Natural killer cell treated with Interleukin-12 subunit alpha and Interleukin-12 subunit beta and Interleukin-15 and Interleukin-18, amount 100 ng/mL, for 72 hours (primary cell): ENCODE data around the gene MEAK7. TPM values are rescaled to one million over a fixed set of nuclear protein-coding genes. Genes with fewer than 3 reads are reported as not detected.

Source experiments
- ATAC-seq, 2 donors: fragments of 150-1000 bp; cut with Tn5 transposase in 1 of 2; sonication (Bioruptor Pico), chemical (Tn5 transposase) in 1 of 2; 2 replicates each; pipeline ENCODE4 v1.10.0; 2021
- DNase-seq: peaks from one replicate; pipeline ENCODE4 v3.0.0; 2022; ENCODE audit warnings: low spot score
- H3K27ac Mint-ChIP-seq, 2 donors: 1 replicate in 1 of 2; 2 replicates in 1 of 2; pipeline ENCODE4 v1.8.0; 2022; ENCODE audit warnings: mixed read lengths in 2 of 2, mild to moderate bottlenecking in 1 of 2, moderate library complexity in 1 of 2
- H3K27me3 Mint-ChIP-seq, 2 donors: 1 replicate in 1 of 2; 2 replicates in 1 of 2; pipeline ENCODE4 v1.8.0; 2022; ENCODE audit warnings: mixed read lengths in 2 of 2
- H3K36me3 Mint-ChIP-seq: one replicate; pipeline ENCODE4 v1.8.0; 2022; ENCODE audit warnings: mixed read lengths
- H3K4me1 Mint-ChIP-seq, 2 donors: 1 replicate in 1 of 2; 2 replicates in 1 of 2; pipeline ENCODE4 v1.8.0; 2022; ENCODE audit warnings: low read depth in 2 of 2, mixed read lengths in 2 of 2, mild to moderate bottlenecking in 1 of 2
- H3K4me3 Mint-ChIP-seq: one replicate; pipeline ENCODE4 v1.8.0; 2022; ENCODE audit warnings: mixed read lengths
- H3K9me3 Mint-ChIP-seq: 2 replicates; pipeline ENCODE4 v1.8.0; 2022; ENCODE audit warnings: mixed read lengths
- total RNA-seq, 2 donors: library from RNA; stranded (reverse); gene quantifications; one replicate each; pipeline ENCODE4 v1.2.3, GENCODE V29; 2022

MEAK7 gene
- total RNA-seq, 2 donors from 2014 or later = 9.4 to 10.0 TPM

DNA sequence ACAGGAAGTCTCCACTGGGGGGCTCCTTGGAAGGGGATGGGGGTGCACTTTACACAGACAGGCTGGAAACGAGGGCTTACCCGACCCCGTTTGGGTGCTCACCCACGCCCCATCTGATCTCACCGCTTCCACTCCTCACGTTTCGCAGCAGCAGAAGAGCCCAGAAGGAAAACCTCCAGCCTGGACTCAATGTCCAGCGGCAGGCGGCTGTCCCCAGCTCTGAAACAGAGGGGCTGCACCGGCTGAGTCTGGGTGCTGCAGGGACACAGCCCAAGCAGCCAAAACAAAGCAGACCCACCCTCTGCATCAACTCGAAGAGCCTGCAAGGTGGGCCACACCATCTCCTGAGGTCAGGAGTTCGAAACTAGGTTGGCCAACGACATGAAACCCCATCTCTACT, 3.9 kb downstream of the MEAK7 start:
- Mint-ChIP-seq H3K27ac (no peak overlapping the region), H3K36me3 (peaks cover under 1% of the 10 kb centered on the region), H3K9me3 (no peaks in the 10 kb centered on the region), H3K4me3 (no peak overlapping the region), H3K4me1 (peaks cover 9 to 15% of the 10 kb centered on the region in 2 donors), H3K27me3 (no peaks in the 10 kb centered on the region)
- ATAC-seq (no peak), DNase-seq (no peak)

GRCh38 chr16:84499638-84500037, 4.8 kb downstream of the MEAK7 start:
- Mint-ChIP-seq H3K27me3 (no peaks in the 10 kb centered on the region), H3K36me3 (peaks cover 7% of the 10 kb centered on the region), H3K4me1 (peaks cover 3 to 7% of the 10 kb centered on the region in 2 donors), H3K4me3 (no peak overlapping the region), H3K9me3 (no peaks in the 10 kb centered on the region), H3K27ac (no peak overlapping the region)
- no peak for DNase-seq
- ATAC-seq = no peak

DNA sequence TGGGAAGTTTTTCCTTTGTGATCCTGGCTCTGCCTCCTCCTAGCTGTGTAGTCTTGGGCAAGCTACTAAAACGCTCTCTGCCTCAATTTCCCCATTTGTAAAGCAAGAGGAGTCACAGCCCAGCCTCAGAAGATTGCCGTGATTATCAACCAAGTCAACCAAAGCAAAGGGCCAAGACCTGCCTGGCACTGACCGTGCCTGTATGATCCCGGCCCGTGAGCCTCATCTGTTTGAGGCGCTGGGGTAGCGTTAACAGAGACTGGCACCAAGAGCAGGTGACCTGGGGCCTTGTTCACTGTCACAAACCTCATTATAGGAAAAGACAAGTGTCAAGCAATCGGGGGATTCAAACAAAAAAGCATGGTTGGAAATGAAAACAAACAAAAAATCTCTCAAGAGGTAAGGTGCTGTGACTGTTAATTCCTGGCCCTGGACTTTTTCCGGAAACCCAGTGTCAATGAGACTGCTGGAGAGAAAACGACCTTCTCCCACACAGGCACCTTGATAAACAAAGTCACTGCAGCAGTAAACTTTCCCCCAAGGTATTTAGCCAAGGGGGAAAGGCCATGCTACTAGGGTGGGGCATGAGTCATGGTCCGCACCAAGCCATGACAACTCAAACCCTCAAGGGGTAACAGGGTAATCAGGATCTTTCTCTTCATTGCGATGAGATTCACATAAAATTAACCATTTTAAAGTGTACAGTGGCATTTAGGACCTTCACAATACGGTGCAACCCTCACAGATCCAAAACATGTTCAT, 5.4 kb downstream of the MEAK7 start:
- DNase-seq (no peak), ATAC-seq (no peak)
- no peaks in the 10 kb centered on the region for H3K9me3 Mint-ChIP-seq
- no peak overlapping the region for H3K4me3 Mint-ChIP-seq
- H3K27me3 Mint-ChIP-seq = no peaks in the 10 kb centered on the region
- H3K36me3 Mint-ChIP-seq = peaks cover 12% of the 10 kb centered on the region
- H3K27ac Mint-ChIP-seq = no peak overlapping the region
- H3K4me1 Mint-ChIP-seq = peaks cover 0 to 4% of the 10 kb centered on the region in 2 donors

DNA sequence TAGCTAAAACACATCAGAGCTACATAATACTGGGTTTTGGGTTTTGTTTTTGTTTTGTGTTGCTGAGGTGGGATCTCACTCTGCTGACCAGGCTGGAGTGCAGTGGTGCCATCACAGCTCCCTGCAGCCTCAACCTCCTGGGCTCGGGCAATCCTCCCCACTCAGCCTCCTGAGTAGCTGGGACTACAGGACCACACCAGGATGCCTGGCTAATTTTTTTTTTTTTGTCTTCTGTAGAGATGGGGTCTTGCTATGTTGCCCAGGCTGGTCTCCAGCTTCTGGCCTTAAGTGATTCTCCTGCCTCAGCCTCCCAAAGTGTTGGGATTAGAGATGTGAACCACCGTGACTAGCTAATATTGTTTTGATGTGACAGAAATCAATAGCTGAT, 6.2 kb downstream of the MEAK7 start:
- H3K36me3 Mint-ChIP-seq = peaks cover 13% of the 10 kb centered on the region
- no peaks in the 10 kb centered on the region for H3K9me3 Mint-ChIP-seq
- no peaks in the 10 kb centered on the region for H3K27me3 Mint-ChIP-seq
- no peaks in the 10 kb centered on the region for H3K4me1 Mint-ChIP-seq
- H3K4me3 Mint-ChIP-seq = no peak overlapping the region
- H3K27ac Mint-ChIP-seq = no peak overlapping the region
- DNase-seq (no peak), ATAC-seq (no peak)

- DNase-seq = no peak
- H3K4me3 Mint-ChIP-seq = no peak overlapping the region
- ATAC-seq = no peak
- peaks cover 17% of the 10 kb centered on the region for H3K36me3 Mint-ChIP-seq
- no peak overlapping the region for H3K27ac Mint-ChIP-seq
- H3K4me1 Mint-ChIP-seq = no peaks in the 10 kb centered on the region
- no peaks in the 10 kb centered on the region for H3K27me3 Mint-ChIP-seq
- no peaks in the 10 kb centered on the region for H3K9me3 Mint-ChIP-seq
Measured at GRCh38 chr16:84497418-84498222, 6.8 kb downstream of the MEAK7 start.

DNA sequence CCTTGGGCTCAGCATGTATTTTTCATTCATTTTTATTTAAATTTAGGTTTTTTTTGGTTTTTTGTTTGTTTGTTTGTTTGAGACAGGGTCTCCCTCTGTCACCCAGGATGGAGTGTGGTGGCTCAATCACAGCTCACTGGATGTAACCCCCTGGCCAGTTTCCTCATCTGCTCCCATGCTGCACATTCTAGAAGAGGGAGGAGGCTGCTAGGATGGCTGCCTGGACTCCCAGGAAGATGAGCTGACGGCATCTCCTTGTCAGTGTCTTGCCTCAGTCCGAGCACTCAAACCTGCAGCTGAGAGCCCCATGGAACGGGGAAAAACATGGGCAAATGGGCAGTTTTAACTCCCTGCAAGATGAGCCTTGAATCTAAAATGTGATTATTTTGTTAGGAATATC, 7.5 kb downstream of the MEAK7 start:
- H3K27me3 Mint-ChIP-seq = no peaks in the 10 kb centered on the region
- H3K36me3 Mint-ChIP-seq = peaks cover 17% of the 10 kb centered on the region
- DNase-seq (no peak), ATAC-seq (no peak)
- no peak overlapping the region for H3K4me3 Mint-ChIP-seq
- no peak overlapping the region for H3K27ac Mint-ChIP-seq
- H3K4me1 Mint-ChIP-seq = no peaks in the 10 kb centered on the region
- no peaks in the 10 kb centered on the region for H3K9me3 Mint-ChIP-seq

DNA sequence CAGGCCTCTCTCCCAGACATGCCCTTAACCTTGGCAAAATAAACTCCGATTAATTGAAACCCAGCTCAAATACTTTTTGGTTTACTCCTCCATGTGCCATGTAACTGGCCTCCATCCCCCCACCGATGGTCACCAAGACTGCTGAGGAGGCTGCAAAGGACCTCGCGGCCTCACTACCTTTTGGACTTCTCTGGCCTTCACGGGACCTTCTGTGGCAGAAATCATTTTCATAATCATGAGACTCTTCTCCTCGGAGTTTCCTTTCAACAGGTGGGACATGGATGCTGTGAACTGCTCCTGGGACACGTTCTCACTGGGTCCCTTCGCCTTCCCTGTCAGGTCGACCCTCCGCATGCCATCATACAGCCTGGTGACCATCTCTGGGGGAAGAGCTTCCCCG, 9.0 kb downstream of the MEAK7 start:
- H3K4me3 Mint-ChIP-seq = no peak overlapping the region
- no peaks in the 10 kb centered on the region for H3K4me1 Mint-ChIP-seq
- H3K36me3 Mint-ChIP-seq = peaks cover 17% of the 10 kb centered on the region
- H3K27me3 Mint-ChIP-seq = no peaks in the 10 kb centered on the region
- H3K9me3 Mint-ChIP-seq = no peaks in the 10 kb centered on the region
- no peak overlapping the region for H3K27ac Mint-ChIP-seq
- ATAC-seq (no peak), DNase-seq (no peak)

- peaks cover 0 to 3% of the 10 kb centered on the region in 2 donors for H3K4me1 Mint-ChIP-seq
- H3K9me3 Mint-ChIP-seq = no peaks in the 10 kb centered on the region
- DNase-seq (no peak), ATAC-seq (no peak)
- no peak overlapping the region for H3K4me3 Mint-ChIP-seq
- peaks cover 10% of the 10 kb centered on the region for H3K36me3 Mint-ChIP-seq
- no peaks in the 10 kb centered on the region for H3K27me3 Mint-ChIP-seq
- no peak overlapping the region for H3K27ac Mint-ChIP-seq
Measured at GRCh38 chr16:84489131-84489530, 15.3 kb downstream of the MEAK7 start.

DNA sequence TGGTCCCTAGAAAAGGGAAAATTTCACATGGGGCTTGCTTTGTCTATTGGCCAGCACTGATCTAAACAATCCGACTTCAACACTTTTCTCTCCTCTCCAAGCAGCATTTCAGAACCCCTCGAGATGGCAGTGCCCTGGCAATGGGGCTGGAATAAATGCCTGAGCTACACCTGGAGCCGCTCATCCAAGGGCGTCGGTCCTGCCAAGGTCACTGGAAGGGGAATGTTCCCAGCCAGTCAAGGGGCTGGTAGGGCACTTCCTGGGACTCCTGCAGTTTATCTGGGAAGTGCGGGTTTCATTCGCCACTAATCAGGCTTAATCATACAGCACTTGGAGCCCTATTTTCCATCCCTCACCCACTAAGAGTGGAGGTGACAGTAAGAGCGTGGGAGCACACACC, 17.1 kb downstream of the MEAK7 start:
- Mint-ChIP-seq H3K36me3 (peaks cover 5% of the 10 kb centered on the region), H3K4me3 (no peak overlapping the region), H3K9me3 (no peaks in the 10 kb centered on the region), H3K4me1 (peaks cover 0 to 3% of the 10 kb centered on the region in 2 donors), H3K27me3 (no peaks in the 10 kb centered on the region), H3K27ac (no peak overlapping the region)
- DNase-seq = no peak
- ATAC-seq = no peak

DNA sequence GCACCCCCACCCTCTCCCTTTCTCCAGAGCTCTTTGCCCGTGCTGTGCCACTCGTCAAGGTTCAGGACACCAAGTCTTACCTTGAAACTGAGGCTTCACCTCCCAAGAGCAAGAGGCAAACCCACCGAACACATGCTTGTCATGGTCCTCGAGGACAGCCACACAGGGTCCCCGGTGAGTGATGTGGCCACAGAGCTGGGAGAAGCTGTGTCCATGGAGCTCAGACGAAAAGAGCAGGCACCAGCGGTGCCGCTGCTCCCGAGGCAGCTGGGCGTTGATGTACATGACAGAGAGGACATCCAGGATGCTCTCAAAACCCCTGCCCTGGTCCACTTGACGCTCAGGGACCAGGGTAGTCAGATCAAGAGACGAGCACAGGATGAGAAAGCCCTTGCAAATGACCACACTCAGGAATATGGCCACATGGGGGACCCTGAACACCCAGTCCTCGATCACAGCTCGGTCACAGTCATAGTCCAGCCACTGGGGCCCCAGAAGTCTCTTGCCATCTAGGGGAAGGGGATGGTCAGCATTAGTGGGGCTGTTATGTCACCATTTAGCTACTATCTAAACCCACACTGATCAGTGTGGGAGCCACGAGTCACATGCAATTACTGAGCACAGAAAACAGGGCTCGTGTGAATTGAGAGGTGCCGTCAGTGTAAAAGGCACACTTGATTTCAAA, 17.8 kb downstream of the MEAK7 start:
- DNase-seq (no peak), ATAC-seq (no peak)
- Mint-ChIP-seq H3K27ac (no peak overlapping the region), H3K4me1 (peaks cover 0 to 3% of the 10 kb centered on the region in 2 donors), H3K9me3 (no peaks in the 10 kb centered on the region), H3K27me3 (no peaks in the 10 kb centered on the region), H3K4me3 (no peak overlapping the region), H3K36me3 (peaks cover 5% of the 10 kb centered on the region)

- Mint-ChIP-seq H3K27ac (no peak overlapping the region), H3K4me1 (peaks cover 0 to 3% of the 10 kb centered on the region in 2 donors), H3K27me3 (no peaks in the 10 kb centered on the region), H3K9me3 (no peaks in the 10 kb centered on the region), H3K36me3 (peaks cover 5% of the 10 kb centered on the region), H3K4me3 (no peak overlapping the region)
- DNase-seq (no peak), ATAC-seq (no peak)
Measured at GRCh38 chr16:84486126-84486525, 18.3 kb downstream of the MEAK7 start.

GRCh38 chr16:84485255-84486010, 19.0 kb downstream of the MEAK7 start:
- Mint-ChIP-seq H3K9me3 (no peaks in the 10 kb centered on the region), H3K4me3 (no peak overlapping the region), H3K27ac (no peak overlapping the region), H3K27me3 (no peaks in the 10 kb centered on the region), H3K36me3 (peaks cover 5% of the 10 kb centered on the region), H3K4me1 (peaks cover 0 to 3% of the 10 kb centered on the region in 2 donors)
- ATAC-seq = no peak
- DNase-seq = no peak

DNA sequence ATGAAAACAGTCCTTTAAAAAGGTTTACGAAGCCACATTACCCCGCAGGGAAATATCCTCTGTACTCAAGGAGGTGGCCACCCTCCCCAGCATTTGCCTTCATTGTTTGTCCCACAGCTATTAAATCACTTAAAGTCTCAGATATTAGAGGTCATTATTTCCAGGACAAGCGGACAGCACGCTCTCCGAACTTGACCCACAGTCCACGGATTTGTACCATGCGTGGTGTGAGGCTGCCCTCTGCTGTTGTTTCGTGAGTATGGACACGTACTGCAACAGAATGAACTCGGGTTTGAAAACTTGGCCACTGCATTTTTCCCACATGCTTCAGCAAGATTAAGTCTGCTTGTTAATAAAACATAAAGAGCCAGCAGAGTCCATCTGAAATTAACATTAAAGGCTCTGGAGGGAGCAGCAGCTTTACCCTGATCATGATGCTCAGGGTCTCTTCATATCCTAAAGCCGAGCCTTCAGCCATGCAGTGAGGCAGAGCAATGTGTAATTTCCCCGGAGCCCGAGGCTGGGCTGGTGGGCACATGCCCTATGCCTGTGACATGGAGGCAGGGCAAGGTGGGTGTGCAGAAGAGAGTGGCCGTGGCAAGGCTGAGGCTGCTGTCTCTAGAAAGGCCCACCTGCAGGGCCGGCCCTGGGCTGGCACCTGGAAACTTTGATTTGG, 19.7 kb downstream of the MEAK7 start:
- no peak for ATAC-seq
- H3K36me3 Mint-ChIP-seq = peaks cover 5% of the 10 kb centered on the region
- DNase-seq = peak; percentile 45

More for the DNA sequence above, 19.7 kb downstream of the MEAK7 start:
- Mint-ChIP-seq H3K4me1 (peaks cover 0 to 3% of the 10 kb centered on the region in 2 donors), H3K4me3 (no peak overlapping the region), H3K27me3 (no peaks in the 10 kb centered on the region), H3K9me3 (no peaks in the 10 kb centered on the region), H3K27ac (no peak overlapping the region)
